Suprapubic skin (tissue), 4 donors: Measurements from ENCODE around the gene SYT5. TPM values are rescaled to one million over a fixed set of nuclear protein-coding genes. Genes with fewer than 3 reads are reported as not detected.

Experiments used
- DNase-seq, 2 donors: peaks; one replicate each; pipeline ENCODE4 v3.0.0-alpha.2; 2019; ENCODE audit warnings: low spot score in 2 of 2
- H3K27ac ChIP-seq: fragments of 200-600 bp; sonication (generic); one replicate; pipeline ENCODE4 v1.5.1; 2019
- H3K27me3 ChIP-seq: fragments of 200-600 bp; sonication (generic); one replicate; pipeline ENCODE4 v1.5.1; 2019
- H3K36me3 ChIP-seq: fragments of 200-600 bp; sonication (generic); one replicate; pipeline ENCODE4 v1.5.1; 2019
- H3K4me1 ChIP-seq: fragments of 200-600 bp; sonication (generic); one replicate; pipeline ENCODE4 v1.5.1; 2019
- H3K4me3 ChIP-seq: fragments of 200-600 bp; sonication (generic); one replicate; pipeline ENCODE4 v1.5.1; 2019; ENCODE audit warnings: mild to moderate bottlenecking
- H3K9me3 ChIP-seq: fragments of 200-600 bp; sonication (generic); one replicate; pipeline ENCODE4 v1.5.1; 2019
- EP300 ChIP-seq: sonication (generic); formaldehyde crosslinking; IDR thresholded peaks from one replicate; pipeline ENCODE4 v1.6.1; 2017; ENCODE audit warnings: antibody characterized with exemption
- POLR2A ChIP-seq, 2 donors: fragments of 450-650 bp; IDR thresholded peaks; one replicate each; pipeline ENCODE4 v1.6.1; 2017; ENCODE audit warnings: antibody characterized with exemption in 2 of 2, mild to moderate bottlenecking in 2 of 2, moderate library complexity in 2 of 2
- POLR2AphosphoS5 ChIP-seq, 3 donors: sonication (generic); formaldehyde crosslinking; IDR thresholded peaks; one replicate each; pipeline ENCODE4 v1.6.1; 2017; ENCODE audit warnings: antibody characterized with exemption in 3 of 3
- WGBS: methylation state at CpG from one replicate; pipeline ENCODE4 v1.1.5; 2018; 5-methylcytosine and 5-hydroxymethylcytosine counted together
- total RNA-seq, 4 donors: library from RNA; depleted of rRNA; stranded (reverse); fragments of >200 nt; gene quantifications; one replicate each; pipeline ENCODE4 v1.1.0, GENCODE V29; 2016
- TF ChIP-seq, protein P1 (sequence below), 2 donors: fragments of 200-600 bp in 1 of 2; fragments of 450-650 bp in 1 of 2; sonication (generic) in 1 of 2; IDR thresholded peaks; one replicate each; pipeline ENCODE4 v1.5.1; 2016 to 2019; ENCODE audit warnings: antibody characterized with exemption in 2 of 2, mild to moderate bottlenecking in 1 of 2, moderate library complexity in 1 of 2

The SYT5 gene
- total RNA-seq, 4 donors from 2014 or later, result 1.1 to 7.8 (median 6.8) TPM; not detected in 1

DNA sequence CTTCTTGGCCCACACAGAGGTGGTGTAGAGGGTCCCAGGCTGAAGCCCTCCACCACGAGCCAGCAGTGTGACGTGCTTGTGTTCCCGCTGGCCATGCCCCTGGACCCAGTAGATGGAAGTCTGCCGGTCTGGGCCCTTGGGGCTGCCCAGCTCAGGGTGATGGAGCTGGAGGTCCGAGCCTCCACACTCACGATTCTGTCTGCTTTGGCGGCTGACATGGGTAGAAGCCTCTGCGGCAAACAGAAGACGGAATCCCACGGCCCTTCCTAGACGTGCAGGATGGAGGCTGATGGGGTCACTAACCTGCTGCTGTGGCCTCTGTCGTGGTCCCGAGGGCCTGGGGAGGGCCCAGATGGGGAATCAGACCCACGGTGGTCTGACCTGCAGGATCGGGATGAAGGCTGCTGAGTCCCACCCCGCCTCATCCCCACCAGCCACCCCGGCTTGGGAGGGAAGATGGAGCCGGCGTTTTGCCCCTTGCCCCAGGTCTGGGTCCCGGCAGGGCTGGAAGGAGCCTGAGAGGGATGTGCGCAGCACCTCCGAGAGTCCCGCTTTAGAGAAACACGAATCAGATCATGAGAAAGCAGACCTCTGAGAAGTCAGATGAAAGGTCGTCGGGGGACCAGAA is 44.1 kb upstream of the SYT5 start:
- Histone ChIP-seq H3K4me1 (no peaks in the 10 kb centered on the region), H3K9me3 (no peaks in the 10 kb centered on the region), H3K36me3 (peaks cover 31% of the 10 kb centered on the region), H3K4me3 (no peak overlapping the region), H3K27me3 (no peaks in the 10 kb centered on the region), H3K27ac (no peak overlapping the region)
- no peak for DNase-seq
- 68% methylated on average over 11 of the region's 26 CpGs for WGBS
- no peak for TF ChIP-seq EP300
- TF ChIP-seq, protein P1, sequence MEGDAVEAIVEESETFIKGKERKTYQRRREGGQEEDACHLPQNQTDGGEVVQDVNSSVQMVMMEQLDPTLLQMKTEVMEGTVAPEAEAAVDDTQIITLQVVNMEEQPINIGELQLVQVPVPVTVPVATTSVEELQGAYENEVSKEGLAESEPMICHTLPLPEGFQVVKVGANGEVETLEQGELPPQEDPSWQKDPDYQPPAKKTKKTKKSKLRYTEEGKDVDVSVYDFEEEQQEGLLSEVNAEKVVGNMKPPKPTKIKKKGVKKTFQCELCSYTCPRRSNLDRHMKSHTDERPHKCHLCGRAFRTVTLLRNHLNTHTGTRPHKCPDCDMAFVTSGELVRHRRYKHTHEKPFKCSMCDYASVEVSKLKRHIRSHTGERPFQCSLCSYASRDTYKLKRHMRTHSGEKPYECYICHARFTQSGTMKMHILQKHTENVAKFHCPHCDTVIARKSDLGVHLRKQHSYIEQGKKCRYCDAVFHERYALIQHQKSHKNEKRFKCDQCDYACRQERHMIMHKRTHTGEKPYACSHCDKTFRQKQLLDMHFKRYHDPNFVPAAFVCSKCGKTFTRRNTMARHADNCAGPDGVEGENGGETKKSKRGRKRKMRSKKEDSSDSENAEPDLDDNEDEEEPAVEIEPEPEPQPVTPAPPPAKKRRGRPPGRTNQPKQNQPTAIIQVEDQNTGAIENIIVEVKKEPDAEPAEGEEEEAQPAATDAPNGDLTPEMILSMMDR (IDR thresholded peaks at IDR 0.05), result no peak
- TF ChIP-seq POLR2A (IDR thresholded peaks at IDR 0.05), result no peak
- no peak for TF ChIP-seq POLR2AphosphoS5 (IDR thresholded peaks at IDR 0.05)

DNA sequence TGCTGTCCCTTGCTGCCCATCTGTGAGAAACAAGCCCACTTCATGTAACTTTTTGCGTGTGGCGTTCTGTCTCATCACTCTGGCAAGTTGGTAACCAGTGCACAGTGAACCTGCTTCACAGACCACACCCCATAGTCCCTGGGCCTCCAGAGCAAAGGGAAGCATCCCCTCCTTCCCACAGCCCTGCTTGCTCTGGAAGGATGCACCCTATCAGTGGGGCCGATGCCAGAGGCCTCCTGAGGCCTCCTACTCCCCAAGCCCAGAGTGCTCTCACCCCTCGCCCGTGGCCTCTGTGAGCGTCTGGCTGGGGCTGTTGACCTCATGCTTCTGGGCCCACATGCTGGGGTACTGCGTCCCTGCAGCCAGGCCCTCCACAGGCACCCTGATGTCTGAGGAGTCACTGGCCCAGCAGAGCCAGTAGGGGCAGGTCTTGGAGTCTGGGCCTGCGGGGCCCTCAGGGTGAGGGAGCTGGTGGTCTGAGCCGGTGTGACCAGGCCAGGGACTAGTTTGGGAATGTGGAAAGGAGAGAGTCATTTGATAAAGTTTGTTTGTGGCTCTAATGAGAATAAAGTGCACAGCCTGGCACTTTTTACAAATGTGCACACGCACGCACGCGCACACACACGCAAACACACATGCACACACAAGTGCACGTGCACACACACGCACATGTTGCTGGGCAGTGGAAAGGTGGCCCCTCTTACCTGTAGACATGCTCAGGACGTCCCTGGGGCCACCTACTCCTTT is 43.4 kb upstream of the SYT5 start:
- no peaks in the 10 kb centered on the region for H3K4me1 ChIP-seq
- no peaks in the 10 kb centered on the region for H3K9me3 ChIP-seq
- no peak for DNase-seq
- WGBS, result 82% methylated on average over 9 of the region's 17 CpGs
- H3K27ac ChIP-seq, result no peak overlapping the region
- H3K27me3 ChIP-seq, result no peaks in the 10 kb centered on the region
- H3K4me3 ChIP-seq, result no peak overlapping the region
- TF ChIP-seq POLR2A (IDR thresholded peaks at IDR 0.05) (no peak), POLR2AphosphoS5 (IDR thresholded peaks at IDR 0.05) (no peak), EP300 (no peak)
- TF ChIP-seq, protein P1 (IDR thresholded peaks at IDR 0.05), result no peak
- peaks cover 24% of the 10 kb centered on the region for H3K36me3 ChIP-seq

DNA sequence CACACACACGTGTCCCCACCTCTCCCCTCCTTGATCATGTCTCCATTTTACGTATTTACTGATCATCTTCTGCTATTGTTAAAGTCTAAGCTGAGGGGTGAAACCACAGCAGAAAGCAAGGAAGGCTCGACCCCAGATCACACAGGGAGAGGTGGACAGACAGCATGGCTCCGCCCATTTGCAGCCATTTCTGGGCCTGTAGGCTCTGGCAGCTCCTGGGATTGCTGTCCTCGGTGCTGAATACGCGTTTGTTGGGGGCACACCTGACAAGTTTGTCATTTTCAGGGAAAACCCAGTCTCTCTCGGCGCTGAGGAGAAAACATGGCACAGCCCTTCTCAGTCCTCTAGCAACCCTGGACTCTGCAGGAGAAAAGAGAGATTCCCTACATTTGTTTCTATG is 40.4 kb upstream of the SYT5 start:
- TF ChIP-seq POLR2A (IDR thresholded peaks at IDR 0.05) (no peak), EP300 (no peak), POLR2AphosphoS5 (IDR thresholded peaks at IDR 0.05) (no peak)
- TF ChIP-seq, protein P1 (IDR thresholded peaks at IDR 0.05), result no peak
- 77% methylated on average over 9 of the region's 9 CpGs for WGBS
- H3K4me1 ChIP-seq, result peaks cover 16% of the 10 kb centered on the region

DNA sequence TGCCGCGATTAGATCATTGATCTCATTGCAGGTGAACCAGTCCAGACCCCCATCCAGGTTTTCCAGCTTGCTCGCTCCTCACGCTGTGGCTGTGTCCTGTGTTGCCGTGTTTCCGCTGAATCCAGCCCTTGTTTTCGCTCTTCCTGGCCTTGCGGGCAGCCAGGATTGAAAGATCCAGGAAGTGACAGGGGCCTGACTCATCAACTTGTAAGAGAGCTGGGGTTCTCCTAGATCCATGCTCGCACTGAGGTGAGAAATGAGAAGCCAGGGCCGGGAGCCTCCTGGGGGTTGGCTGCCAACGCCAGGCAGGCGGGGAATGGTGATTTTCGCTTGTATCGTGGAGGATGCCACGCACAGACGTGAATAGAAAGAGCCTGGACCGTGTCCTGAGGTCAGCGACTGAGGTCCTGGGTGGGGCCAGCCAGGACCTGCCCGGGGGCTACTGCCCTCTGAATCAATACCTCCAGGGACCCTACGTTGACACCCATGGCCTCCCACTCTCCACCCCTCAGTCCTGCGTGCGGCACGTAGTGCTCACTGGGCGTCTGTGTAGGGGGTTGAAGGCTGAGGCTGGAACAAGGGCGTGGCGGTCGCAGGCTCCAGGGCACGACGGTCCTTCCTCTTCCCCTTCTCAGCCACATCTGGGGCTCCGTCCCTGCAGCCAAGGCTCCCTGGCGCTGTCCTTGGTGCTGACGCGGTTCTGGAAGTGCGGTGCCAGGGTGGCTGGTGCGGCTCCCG is 36.5 kb upstream of the SYT5 start:
- TF ChIP-seq POLR2AphosphoS5 (IDR thresholded peaks at IDR 0.05), result peak in 2 of 3 donors; percentile 10 to 21
- TF ChIP-seq POLR2A (IDR thresholded peaks at IDR 0.05), result no peak
- peak overlapping the region; percentile 47 for H3K4me3 ChIP-seq
- 13% methylated on average over 9 of the region's 36 CpGs for WGBS

More for the DNA sequence above, 40.4 kb upstream of the SYT5 start:
- Histone ChIP-seq H3K27me3 (no peaks in the 10 kb centered on the region), H3K9me3 (no peaks in the 10 kb centered on the region), H3K4me3 (no peak overlapping the region), H3K27ac (no peak overlapping the region), H3K36me3 (peaks cover 3% of the 10 kb centered on the region)
- DNase-seq, result no peak

DNA sequence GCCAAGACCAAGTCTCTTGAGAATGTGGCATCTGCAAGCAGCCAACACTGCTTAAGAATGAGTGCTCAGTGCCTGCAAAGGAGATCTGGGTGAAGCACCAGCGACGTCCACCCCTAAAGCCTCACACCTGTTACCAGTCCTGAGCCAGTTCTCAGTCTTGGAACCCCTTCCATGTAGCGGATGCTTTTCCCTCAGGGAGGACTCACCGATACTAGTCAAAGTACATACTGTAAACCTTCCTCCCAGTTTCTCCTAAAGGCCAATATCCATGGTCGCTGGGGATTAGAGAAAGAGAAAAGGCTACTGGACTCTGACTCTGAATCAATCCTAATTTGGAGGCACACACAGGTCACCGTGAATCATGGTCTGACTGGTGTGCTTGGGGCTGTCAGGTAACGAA is 33.5 kb upstream of the SYT5 start:
- H3K9me3 ChIP-seq, result peaks cover 4% of the 10 kb centered on the region
- no peak overlapping the region for H3K27ac ChIP-seq
- WGBS, result 87% methylated on average over 7 of the region's 7 CpGs
- DNase-seq, result no peak
- no peaks in the 10 kb centered on the region for H3K36me3 ChIP-seq
- H3K4me1 ChIP-seq, result peaks cover 25% of the 10 kb centered on the region
- H3K27me3 ChIP-seq, result peaks cover 4% of the 10 kb centered on the region
- H3K4me3 ChIP-seq, result no peak overlapping the region
- no peak for TF ChIP-seq EP300
- TF ChIP-seq POLR2AphosphoS5 (IDR thresholded peaks at IDR 0.05), result no peak
- TF ChIP-seq, protein P1 (IDR thresholded peaks at IDR 0.05), result no peak
- TF ChIP-seq POLR2A (IDR thresholded peaks at IDR 0.05), result no peak

More for the DNA sequence above, 36.5 kb upstream of the SYT5 start:
- Histone ChIP-seq H3K9me3 (peaks cover 4% of the 10 kb centered on the region), H3K36me3 (no peaks in the 10 kb centered on the region), H3K27me3 (peaks cover 4% of the 10 kb centered on the region), H3K4me1 (peaks cover 16% of the 10 kb centered on the region), H3K27ac (peak overlapping the region; percentile 78)
- peak in 1 of 2 donors; percentile 79 for DNase-seq
